Measurements from ENCODE around the gene GAB1. TPM values are rescaled to one million over a fixed set of nuclear protein-coding genes. Genes with fewer than 3 reads are reported as not detected.

Gene GAB1
- total RNA-seq, 1 donor from 2014 or later, result 31.5 TPM

DNA sequence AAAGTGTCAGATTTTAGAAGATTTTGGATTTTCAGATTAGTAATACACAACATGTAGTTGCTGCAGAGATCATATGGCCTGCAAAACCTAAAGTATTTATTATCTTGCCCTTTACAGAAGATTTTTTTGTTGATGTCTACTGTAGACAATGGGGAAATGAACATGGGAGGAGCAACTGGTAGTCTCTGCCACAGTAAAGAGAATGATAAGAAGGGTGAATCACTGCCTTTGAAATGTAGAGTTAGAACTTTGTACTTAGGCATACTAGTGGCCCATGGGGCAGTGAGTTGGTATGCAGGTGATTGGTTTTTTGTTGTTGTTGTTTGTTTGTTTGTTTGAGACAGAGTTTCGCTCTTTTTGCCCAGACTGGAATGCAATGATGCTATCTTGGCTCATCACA is 50.1 kb downstream of the GAB1 start:
- DNase-seq (ENCODE audit: low spot score), result no peak

- no peak for DNase-seq (ENCODE audit: low spot score)
These were observed 53.0 kb downstream of the GAB1 start for GRCh38 chr4:143389579-143390195.

GRCh38 chr4:143390764-143391163 is 54.1 kb downstream of the GAB1 start:
- no peak for DNase-seq (ENCODE audit: low spot score)

DNA sequence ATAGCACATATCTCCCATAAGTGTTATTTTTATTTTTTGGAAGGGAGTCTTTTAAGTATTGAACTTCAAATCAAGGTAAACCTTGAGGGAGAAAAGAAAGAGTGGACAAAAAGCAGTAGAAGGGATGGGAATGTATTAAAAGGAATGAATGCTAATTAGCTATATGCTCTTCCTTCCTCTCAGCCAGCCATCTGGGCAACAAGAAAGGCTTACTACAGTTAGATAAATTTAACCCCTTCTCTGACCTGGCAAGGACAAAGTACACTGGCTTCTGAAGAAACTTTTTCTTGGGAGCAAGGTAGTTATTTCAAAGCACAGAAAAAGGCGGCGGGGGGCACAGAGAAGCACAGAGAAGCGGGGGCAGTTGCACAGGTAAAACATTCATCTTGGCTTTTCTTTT is 54.6 kb downstream of the GAB1 start:
- no peak for DNase-seq (ENCODE audit: low spot score)

DNA sequence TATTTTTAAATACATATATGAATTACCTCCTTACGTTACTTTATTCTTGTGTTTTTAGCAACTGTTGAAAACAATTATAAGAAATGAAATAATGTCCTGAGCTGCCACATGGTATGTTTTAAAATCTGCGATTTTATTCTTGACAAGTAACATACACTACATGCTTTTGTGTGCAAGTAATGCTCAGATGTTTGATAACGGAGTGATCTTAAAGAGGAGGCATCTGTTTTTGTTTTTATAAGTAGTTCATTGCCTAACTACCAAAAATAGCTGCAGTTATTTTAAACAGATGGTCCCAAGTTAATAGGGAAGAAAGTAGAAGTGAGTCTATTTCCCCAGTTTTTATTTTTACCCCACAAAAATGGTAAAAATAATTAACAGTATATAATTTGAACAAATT is 55.2 kb downstream of the GAB1 start:
- DNase-seq (ENCODE audit: low spot score), result peak; percentile 88

GRCh38 chr4:143393195-143393594 is 56.5 kb downstream of the GAB1 start:
- DNase-seq (ENCODE audit: low spot score), result no peak

DNA sequence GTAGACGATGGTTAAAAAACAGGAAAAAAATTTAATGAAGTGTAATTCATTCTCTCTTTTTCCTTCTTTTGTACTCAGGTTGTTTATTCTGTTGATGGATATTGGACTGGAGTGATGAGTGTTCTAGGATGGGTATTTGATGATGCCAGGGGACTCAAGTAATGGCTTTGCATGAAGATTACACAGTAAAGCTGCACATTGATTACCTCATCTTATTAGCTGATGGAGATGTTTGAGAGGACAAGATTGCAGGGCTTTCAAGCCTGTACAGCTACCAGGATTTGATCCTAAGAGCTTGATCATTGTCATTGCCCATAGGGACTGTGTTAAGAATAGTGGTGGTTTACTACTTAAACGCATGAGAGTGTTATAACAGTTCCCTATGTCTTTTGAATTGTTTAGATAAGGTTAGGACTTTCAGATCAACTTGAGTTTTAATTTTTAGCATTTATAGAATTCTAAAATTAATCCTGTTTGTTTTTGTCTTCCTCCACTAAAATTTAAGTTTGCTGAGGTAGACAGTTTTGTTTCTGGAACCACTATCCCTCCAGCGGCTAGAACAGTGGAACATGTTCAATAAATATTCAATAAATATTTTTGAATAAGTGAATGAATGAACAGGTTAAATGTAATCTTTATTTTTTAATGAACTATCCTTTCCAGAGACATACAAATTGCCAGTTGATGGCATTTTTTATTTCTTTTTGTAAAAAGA is 58.2 kb downstream of the GAB1 start:
- DNase-seq (ENCODE audit: low spot score), result no peak

- no peak for DNase-seq (ENCODE audit: low spot score)
These were observed 60.0 kb downstream of the GAB1 start for GRCh38 chr4:143396695-143397094.

DNA sequence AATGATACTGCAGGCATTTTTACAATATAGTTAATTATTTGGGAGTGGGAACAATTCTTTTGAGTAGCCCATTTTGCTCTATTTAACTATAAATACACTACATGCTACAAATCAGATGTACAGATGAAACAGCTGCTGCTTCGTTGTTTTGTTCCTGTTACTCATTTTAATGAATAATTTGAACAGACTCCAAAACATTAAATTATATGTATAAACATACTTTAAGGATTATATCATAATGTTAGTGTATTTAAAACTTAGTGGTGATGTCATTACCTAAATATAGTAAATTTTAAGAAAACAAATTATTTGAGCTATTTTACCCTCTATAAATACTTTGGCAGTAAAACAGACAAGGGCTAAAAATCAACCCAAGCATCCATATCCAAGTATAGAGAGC is 60.7 kb downstream of the GAB1 start:
- no peak for DNase-seq (ENCODE audit: low spot score)

DNA sequence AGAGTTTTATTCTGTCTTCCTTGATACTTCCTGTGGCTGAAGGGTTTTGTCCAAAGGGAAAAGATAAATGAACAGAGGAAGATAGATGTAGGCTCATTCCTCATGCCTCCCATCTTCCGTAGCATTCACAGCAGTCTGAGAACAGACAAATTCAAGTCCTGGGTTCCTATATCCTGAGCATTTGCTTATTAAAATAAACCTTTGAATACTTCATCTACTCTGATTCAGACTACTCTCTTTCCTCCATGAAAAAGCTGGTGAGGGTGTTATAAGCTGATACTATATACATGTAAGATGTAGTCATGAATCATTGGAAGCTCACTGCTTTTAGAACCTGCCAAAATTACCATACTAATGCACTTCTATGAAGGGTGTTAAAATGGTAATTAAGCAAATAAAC is 61.2 kb downstream of the GAB1 start:
- no peak for DNase-seq (ENCODE audit: low spot score)

GRCh38 chr4:143399113-143399949 is 62.7 kb downstream of the GAB1 start:
- no peak for DNase-seq (ENCODE audit: low spot score)

DNA sequence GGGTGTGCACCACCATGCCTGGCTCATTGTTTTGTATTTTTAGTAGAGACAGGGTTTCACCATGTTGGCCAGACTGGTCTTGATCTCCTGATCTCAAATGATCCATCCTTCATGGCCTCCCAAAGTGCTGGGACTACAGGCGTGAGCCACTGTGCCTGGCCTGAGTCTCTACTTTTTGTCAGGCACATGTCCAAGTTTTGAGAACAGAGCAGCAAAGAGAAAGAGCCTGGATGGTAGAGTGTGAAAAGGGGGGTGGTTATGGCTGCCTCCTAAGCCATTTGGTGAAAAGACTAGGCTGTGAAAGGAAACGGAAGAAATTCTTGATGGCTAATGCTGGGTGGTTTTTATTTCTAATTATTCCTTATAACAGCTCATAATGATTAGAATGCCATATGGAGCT is 63.4 kb downstream of the GAB1 start:
- no peak for DNase-seq (ENCODE audit: low spot score)

GRCh38 chr4:143402776-143403552 is 66.3 kb downstream of the GAB1 start:
- DNase-seq (ENCODE audit: low spot score), result no peak

GRCh38 chr4:143403553-143403820 is 66.8 kb downstream of the GAB1 start:
- no peak for DNase-seq (ENCODE audit: low spot score)

DNA sequence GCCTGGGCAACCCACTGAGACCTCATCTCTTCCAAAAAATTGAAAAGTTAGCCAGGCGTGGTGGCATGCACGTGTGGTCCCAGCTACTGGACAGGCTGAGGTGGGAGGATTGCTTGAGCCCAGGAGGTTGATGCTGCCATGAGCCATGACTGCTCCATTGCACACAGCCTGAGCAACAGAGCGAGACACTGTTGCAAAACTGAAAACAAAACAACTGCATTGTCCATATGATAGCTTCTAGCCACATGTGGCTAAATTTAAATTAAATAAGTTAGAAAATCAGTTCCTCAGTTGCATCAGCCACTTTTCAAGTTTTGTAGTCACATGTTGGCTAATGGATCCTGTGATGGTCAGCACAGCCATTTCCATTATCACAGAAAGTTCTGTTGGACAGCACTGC is 67.9 kb downstream of the GAB1 start:
- DNase-seq (ENCODE audit: low spot score), result no peak

DNA sequence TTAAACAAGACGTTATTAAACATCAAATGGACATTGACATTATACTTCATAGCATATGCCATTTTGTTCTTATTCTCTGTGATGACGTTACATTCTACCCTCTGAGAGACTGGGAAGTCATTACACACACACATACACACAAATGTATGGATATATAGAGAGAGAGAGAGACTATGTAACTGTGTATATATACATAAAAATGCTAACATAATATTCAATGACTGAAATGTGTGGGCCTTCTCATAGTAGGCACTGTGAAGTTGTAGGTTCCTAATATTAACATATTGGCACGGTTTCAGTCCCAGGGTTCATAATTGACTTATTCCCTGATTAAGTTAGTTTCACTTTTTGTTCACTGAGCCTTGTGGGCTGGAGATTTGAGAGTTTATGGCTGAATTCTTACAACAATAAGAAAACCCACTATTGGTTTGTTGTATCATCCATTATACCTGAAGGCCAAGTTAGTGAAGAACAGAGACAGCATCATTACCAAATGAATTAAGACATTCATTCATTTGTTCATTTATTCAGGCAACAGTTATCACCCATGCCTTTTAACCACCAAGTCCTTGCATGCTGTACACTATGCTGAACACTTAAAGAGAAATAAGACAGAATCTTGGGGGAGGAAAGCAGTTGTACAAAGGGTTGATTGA is 68.5 kb downstream of the GAB1 start:
- no peak for DNase-seq (ENCODE audit: low spot score)

GRCh38 chr4:143406523-143406922 is 69.8 kb downstream of the GAB1 start:
- no peak for DNase-seq (ENCODE audit: low spot score)

DNA sequence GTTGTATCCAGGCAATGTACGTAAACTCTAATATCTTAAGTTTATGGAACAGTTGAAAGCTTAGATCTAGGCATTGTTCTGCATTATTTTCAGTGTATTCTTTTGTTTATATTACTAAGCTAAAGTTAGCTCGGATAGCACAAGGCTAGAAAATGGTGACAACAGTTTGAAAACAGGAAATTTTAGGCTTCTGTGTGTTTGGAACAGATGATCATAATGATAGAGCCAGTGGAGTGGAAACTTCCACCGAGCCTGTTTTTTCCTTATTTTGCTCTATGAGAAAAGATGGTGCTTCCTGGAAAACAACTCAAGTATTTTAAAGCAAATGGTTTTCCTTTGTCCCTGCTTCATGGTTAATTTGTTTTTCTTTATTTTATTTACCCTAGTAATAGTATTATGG is 70.8 kb downstream of the GAB1 start:
- DNase-seq (ENCODE audit: low spot score), result no peak

DNA sequence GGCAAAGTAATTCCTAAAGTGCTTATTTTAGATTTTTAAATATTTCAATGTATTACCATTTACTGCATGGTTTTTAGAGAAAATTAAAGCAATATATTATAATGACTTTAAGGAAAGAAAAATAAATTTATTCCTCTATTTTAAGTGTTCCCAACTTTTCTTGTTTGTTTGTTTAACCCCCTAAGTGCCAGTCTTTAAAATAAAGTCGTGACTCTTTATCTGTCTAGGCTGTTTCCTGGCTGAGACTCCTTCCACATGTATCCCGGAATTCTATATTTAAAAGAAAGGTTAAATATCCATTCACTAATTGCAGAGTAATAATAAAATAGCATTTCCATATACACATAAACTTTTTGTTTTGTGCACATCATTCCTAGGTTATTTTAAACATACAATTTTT is 71.2 kb downstream of the GAB1 start:
- no peak for DNase-seq (ENCODE audit: low spot score)

GRCh38 chr4:143410015-143410414 is 73.3 kb downstream of the GAB1 start:
- DNase-seq (ENCODE audit: low spot score), result no peak

DNA sequence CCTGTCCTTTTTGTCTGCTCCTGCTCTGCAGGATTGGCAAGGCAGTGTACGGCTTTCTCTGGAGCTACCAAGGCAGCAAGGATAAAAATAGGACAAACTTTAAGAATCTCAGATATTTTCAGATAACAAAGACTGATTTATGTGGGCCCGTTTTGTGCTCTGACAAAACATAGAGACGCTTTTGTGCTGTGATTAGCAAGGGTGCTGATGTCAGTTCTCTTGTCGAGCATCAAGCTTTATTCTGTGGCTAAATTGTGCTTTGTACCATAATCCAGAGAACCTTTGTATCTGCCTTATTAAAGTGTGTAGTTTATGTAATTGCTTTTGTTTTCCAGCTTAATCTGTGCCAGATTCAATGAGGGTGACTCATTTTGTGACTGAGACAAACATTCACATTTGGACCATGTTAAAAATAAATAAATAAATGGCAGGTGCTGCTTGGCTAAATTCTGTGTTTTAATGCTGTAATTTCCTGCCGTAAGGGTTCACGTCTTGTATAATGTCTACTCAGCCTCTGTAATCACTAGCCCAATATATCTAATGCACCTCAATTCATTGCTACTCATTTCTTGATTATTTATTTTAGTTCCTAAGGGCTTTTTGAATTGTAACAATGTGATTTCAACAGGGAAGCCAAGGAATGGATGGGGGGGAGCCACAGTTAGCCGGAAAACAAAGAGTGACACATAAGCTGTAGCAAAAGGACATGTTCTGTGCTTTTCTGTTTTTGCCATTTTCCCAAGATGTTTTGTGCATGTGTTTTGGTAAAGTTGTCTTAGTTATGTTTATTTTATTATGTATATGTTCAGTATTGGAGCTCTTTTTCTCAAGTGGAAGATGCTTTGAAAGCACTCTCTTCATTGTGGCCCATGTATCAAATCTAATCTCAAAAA is 75.1 kb downstream of the GAB1 start:
- DNase-seq (ENCODE audit: low spot score), result peak; percentile 30
